ENCODE data around the gene STRIP1.
A peak's percentile ranks its signal among the peaks of the same experiment; 100 is the strongest.
"Not testable (repeated sequence)": the region's sequence is repeated elsewhere in the genome, so short reads cannot be mapped to it uniquely, and the experiment has no call there.

The STRIP1 gene

GRCh38 chr1:110068646-110069403, 34.4 kb downstream of the STRIP1 start:
- Mint-ChIP-seq H3K9me3 (no peaks in the 10 kb centered on the region), H3K27me3 (peaks cover 86% of the 10 kb centered on the region), H3K4me3 (peak overlapping the region; percentile 75 to 79), H3K27ac (no peak overlapping the region), H3K4me1 (peaks cover 26% of the 10 kb centered on the region)
- DNase-seq: peak in 1 of 2 donors; percentile 36
- peak; percentile 54 for ATAC-seq

- peak; percentile 53 for ATAC-seq
- H3K27ac Mint-ChIP-seq: peak overlapping the region; percentile 62 to 92
- peaks cover 26% of the 10 kb centered on the region for H3K4me1 Mint-ChIP-seq
- peak in 1 of 2 donors; percentile 28 for DNase-seq
- H3K9me3 Mint-ChIP-seq: no peaks in the 10 kb centered on the region
- H3K27me3 Mint-ChIP-seq: peaks cover 94% of the 10 kb centered on the region
- peak overlapping the region; percentile 75 to 79 for H3K4me3 Mint-ChIP-seq
Observed at GRCh38 chr1:110069404-110070281, 35.2 kb downstream of the STRIP1 start.

GRCh38 chr1:110070282-110070669, 35.9 kb downstream of the STRIP1 start:
- H3K27me3 Mint-ChIP-seq: peaks cover 95% of the 10 kb centered on the region
- DNase-seq (no peak), ATAC-seq (peak; percentile 16)
- peak overlapping the region; percentile 75 to 79 for H3K4me3 Mint-ChIP-seq
- H3K4me1 Mint-ChIP-seq: peaks cover 26% of the 10 kb centered on the region
- H3K27ac Mint-ChIP-seq: peak overlapping the region in 1 of 2 donors; percentile 92
- no peaks in the 10 kb centered on the region for H3K9me3 Mint-ChIP-seq

- H3K4me3 Mint-ChIP-seq: peak within 1 kb of the TSS; percentile 75 to 79
- DNase-seq (no peak), ATAC-seq (peak; percentile 11)
- H3K27ac Mint-ChIP-seq: peak within 1 kb of the TSS; percentile 62 to 92
- no peaks in the 10 kb centered on the region for H3K9me3 Mint-ChIP-seq
- peaks cover 95% of the 10 kb centered on the region for H3K27me3 Mint-ChIP-seq
- peaks cover 26% of the 10 kb centered on the region for H3K4me1 Mint-ChIP-seq
Observed at GRCh38 chr1:110070671-110071242, 36.3 kb downstream of the STRIP1 start, which contains the start of gene ALX3. Gene ALX3 (minus strand): TSS chr1:110070672. CDS start chr1:110070612, 60 bp downstream.

- Mint-ChIP-seq H3K9me3 (no peaks in the 10 kb centered on the region), H3K4me1 (peaks cover 9% of the 10 kb centered on the region), H3K4me3 (no peak overlapping the region), H3K27ac (no peak overlapping the region), H3K27me3 (peaks cover 84% of the 10 kb centered on the region)
- ATAC-seq (no peak), DNase-seq (no peak)
Observed at GRCh38 chr1:110074166-110074565, 39.7 kb downstream of the STRIP1 start.

GRCh38 chr1:110076789-110077500, 42.5 kb downstream of the STRIP1 start:
- H3K27ac Mint-ChIP-seq: no peak overlapping the region
- H3K4me3 Mint-ChIP-seq: no peak overlapping the region
- DNase-seq (no peak), ATAC-seq (no peak)
- H3K27me3 Mint-ChIP-seq: peaks cover 80% of the 10 kb centered on the region
- no peaks in the 10 kb centered on the region for H3K9me3 Mint-ChIP-seq
- H3K4me1 Mint-ChIP-seq: no peaks in the 10 kb centered on the region

GRCh38 chr1:110079995-110080394, 45.6 kb downstream of the STRIP1 start:
- not testable (repeated sequence) for H3K9me3 Mint-ChIP-seq, H3K27ac Mint-ChIP-seq, DNase-seq, ATAC-seq, H3K4me3 Mint-ChIP-seq
- H3K27me3 Mint-ChIP-seq: peaks cover 79% of the 10 kb centered on the region
- peaks cover 15% of the 10 kb centered on the region for H3K4me1 Mint-ChIP-seq

GRCh38 chr1:110081061-110081460, 46.6 kb downstream of the STRIP1 start:
- peaks cover 15% of the 10 kb centered on the region for H3K4me1 Mint-ChIP-seq
- DNase-seq (no peak), ATAC-seq (no peak)
- no peak overlapping the region for H3K4me3 Mint-ChIP-seq
- H3K27me3 Mint-ChIP-seq: peaks cover 82% of the 10 kb centered on the region
- no peak overlapping the region for H3K27ac Mint-ChIP-seq
- H3K9me3 Mint-ChIP-seq: no peaks in the 10 kb centered on the region

GRCh38 chr1:110082477-110082876, 48.1 kb downstream of the STRIP1 start:
- H3K9me3 Mint-ChIP-seq: no peaks in the 10 kb centered on the region
- ATAC-seq (no peak), DNase-seq (no peak)
- H3K27ac Mint-ChIP-seq: no peak overlapping the region
- H3K4me3 Mint-ChIP-seq: no peak overlapping the region
- H3K27me3 Mint-ChIP-seq: peaks cover 86% of the 10 kb centered on the region
- peaks cover 15% of the 10 kb centered on the region for H3K4me1 Mint-ChIP-seq

- H3K27me3 Mint-ChIP-seq: peaks cover 90% of the 10 kb centered on the region
- peak overlapping the region; percentile 79 to 86 for H3K4me3 Mint-ChIP-seq
- ATAC-seq (no peak), DNase-seq (no peak)
- peaks cover 20% of the 10 kb centered on the region for H3K4me1 Mint-ChIP-seq
- H3K27ac Mint-ChIP-seq: peak overlapping the region in 1 of 2 donors; percentile 80
- no peaks in the 10 kb centered on the region for H3K9me3 Mint-ChIP-seq
Observed at GRCh38 chr1:110083061-110083865, 48.8 kb downstream of the STRIP1 start.

GRCh38 chr1:110083866-110084226, 49.4 kb downstream of the STRIP1 start:
- Mint-ChIP-seq H3K27ac (peak overlapping the region in 1 of 2 donors; percentile 80), H3K4me3 (peak overlapping the region; percentile 79 to 86), H3K27me3 (peaks cover 90% of the 10 kb centered on the region), H3K4me1 (peaks cover 20% of the 10 kb centered on the region), H3K9me3 (no peaks in the 10 kb centered on the region)
- peak; percentile 9 for ATAC-seq
- DNase-seq: no peak

- DNase-seq (peak in 1 of 2 donors; percentile 33), ATAC-seq (peak; percentile 69)
- Mint-ChIP-seq H3K27me3 (peaks cover 90% of the 10 kb centered on the region), H3K9me3 (no peaks in the 10 kb centered on the region), H3K27ac (peak overlapping the region in 1 of 2 donors; percentile 53), H3K4me3 (peak overlapping the region; percentile 79 to 86), H3K4me1 (peaks cover 20% of the 10 kb centered on the region)
Observed at GRCh38 chr1:110084227-110085078, 50.0 kb downstream of the STRIP1 start.

- H3K27me3 Mint-ChIP-seq: peaks cover 82% of the 10 kb centered on the region
- DNase-seq (no peak), ATAC-seq (no peak)
- H3K4me3 Mint-ChIP-seq: no peak overlapping the region
- H3K4me1 Mint-ChIP-seq: peaks cover 20% of the 10 kb centered on the region
- H3K9me3 Mint-ChIP-seq: no peaks in the 10 kb centered on the region
- H3K27ac Mint-ChIP-seq: no peak overlapping the region
Observed at GRCh38 chr1:110085671-110086070, 51.2 kb downstream of the STRIP1 start.

- DNase-seq: no peak
- H3K27me3 Mint-ChIP-seq: peaks cover 77% of the 10 kb centered on the region
- no peak for ATAC-seq
- H3K27ac Mint-ChIP-seq: no peak overlapping the region
- H3K9me3 Mint-ChIP-seq: no peaks in the 10 kb centered on the region
- H3K4me3 Mint-ChIP-seq: no peak overlapping the region
- peaks cover 20% of the 10 kb centered on the region for H3K4me1 Mint-ChIP-seq
Observed at GRCh38 chr1:110086961-110087360, 52.5 kb downstream of the STRIP1 start.

Data from stimulated activated naive CD8-positive, alpha-beta T cell treated with anti-CD3 and anti-CD28 coated beads, Interleukin-15, amount 100 ng/mL, for 72 hours (primary cell).